HL-60/S4 treated with retinoic acid at 250 ng/mL for 4 days and 3 days (cell line): ENCODE results near the gene SHISAL2A.

ENCODE experiments used
- in situ Hi-C: fragments of 300-500 bp; cut with MboI; formaldehyde crosslinking; loops from 2 replicates; pipeline ENCODE4 v1.7.0; 2022; ENCODE audit warnings: low sequenced_read_pairs

The SHISAL2A gene

GRCh38 chr1:52658795-52659194, 25.8 kb downstream of the SHISAL2A start:
- in situ Hi-C loops: no loop called here

- in situ Hi-C loops: no loop called here
Observed at GRCh38 chr1:52659356-52659755, 26.4 kb downstream of the SHISAL2A start.

DNA sequence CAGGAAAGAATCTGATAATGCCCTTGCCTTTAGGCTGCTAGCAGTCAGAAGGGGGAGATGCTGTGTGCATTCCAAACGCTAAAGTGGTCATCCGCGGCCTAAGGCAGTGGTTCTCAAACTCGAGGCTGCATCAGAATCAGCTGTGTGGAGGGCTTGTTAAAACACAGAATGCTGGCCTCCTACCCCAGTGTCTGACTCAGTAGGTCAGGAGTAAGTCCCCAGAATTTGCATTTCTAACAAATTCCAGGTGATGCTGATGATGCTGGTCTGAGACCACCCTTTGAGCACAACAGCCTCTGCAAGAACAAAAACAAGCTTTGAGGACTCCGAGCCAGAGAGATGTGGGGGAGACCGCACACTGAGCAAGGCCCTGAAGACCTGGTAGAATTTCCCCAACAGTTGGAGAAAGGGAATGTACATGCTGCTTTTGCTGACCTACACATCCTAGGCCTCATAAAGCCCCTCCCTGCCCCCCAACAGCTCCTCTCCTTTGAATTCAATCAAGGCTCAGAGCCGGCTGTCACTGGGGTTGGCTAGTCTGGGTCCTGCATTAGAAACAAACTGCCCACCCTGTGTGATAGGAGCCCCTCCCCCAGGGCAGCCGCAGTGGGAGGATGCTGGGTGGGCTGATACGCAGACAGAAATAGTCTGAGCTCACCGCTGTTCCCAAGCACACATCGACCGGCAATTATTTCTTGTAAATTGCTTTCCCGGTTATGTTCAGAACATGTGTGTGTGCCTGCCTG, 27.1 kb downstream of the SHISAL2A start:
- in situ Hi-C loops: no loop called here

DNA sequence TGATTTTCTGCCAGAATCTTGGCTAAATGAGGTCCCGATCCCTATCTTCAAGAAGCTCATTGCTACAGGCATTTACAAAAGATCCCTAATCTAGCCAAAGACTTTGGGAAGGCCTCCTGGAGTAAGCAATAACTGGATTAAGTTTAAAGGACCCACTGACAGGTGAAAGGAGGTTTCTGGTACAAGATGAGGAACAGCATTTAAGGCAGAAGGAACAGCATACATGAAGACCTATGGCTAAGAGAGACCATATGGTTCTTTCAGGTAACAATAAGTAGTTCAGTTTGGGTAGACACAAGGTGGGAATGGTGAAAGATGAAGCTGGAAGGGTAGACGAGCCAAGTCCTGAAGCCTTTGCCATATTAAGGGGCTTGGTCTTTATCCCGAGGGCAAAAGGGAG, 27.8 kb downstream of the SHISAL2A start:
- in situ Hi-C loops: no loop called here

- in situ Hi-C loops: no loop called here
Observed at GRCh38 chr1:52662645-52663313, 29.8 kb downstream of the SHISAL2A start.

- in situ Hi-C loops: no loop called here
Observed at GRCh38 chr1:52663716-52664115, 30.7 kb downstream of the SHISAL2A start.

- in situ Hi-C loops: no loop called here
Observed at GRCh38 chr1:52665006-52665941, 32.3 kb downstream of the SHISAL2A start.

GRCh38 chr1:52667290-52667689, 34.3 kb downstream of the SHISAL2A start:
- in situ Hi-C loops: no loop called here

GRCh38 chr1:52667984-52668383, 35.0 kb downstream of the SHISAL2A start:
- in situ Hi-C loops: no loop called here

DNA sequence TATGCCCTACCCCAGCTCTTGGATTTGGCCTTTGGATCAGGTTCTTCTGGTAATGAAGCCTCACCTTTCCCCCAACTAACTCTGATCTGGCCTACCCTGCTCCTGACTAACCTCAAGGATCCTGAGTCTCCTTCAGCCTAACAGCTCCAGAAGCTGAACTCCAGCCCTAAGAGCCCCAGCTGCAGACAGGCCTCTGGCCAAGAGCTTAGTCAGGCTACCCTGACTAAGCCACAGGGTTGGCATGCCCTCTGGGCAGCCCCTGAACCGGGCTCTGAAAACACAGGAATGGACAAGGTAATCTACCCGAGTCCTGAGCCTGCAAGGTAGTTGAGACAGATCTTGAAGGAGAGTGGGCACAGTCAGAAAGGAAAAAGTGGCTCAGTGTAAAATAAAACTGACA, 35.7 kb downstream of the SHISAL2A start:
- in situ Hi-C loops: no loop called here

DNA sequence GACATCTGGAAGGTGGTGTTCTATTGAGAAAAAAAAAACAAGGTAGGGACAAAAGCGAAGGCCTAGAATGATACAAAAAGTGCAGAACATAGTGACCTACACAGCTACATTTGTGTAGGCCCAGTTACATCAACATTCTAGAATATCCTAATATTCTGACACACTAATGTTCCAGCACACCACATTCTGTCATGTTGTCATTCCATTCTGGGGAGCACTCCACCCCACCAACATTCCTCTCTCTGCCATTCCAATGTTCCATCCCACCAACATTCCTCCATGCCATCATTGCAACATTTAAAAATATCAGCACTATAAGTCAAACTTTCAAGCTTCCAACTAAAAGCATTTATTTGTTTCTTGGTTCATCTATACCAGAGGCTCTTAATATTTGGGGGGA, 36.7 kb downstream of the SHISAL2A start:
- in situ Hi-C loops: no loop called here

GRCh38 chr1:52670604-52671003, 37.6 kb downstream of the SHISAL2A start:
- in situ Hi-C loops: no loop called here

GRCh38 chr1:52672946-52673345, 40.0 kb downstream of the SHISAL2A start:
- in situ Hi-C loops: no loop called here

GRCh38 chr1:52673513-52673912, 40.5 kb downstream of the SHISAL2A start:
- in situ Hi-C loops: no loop called here

GRCh38 chr1:52674497-52675384, 41.8 kb downstream of the SHISAL2A start:
- in situ Hi-C loops: loop anchor here (25.0 kb wide), 1 partner anchor 562 kb away; no protein-coding TSS in a partner anchor

DNA sequence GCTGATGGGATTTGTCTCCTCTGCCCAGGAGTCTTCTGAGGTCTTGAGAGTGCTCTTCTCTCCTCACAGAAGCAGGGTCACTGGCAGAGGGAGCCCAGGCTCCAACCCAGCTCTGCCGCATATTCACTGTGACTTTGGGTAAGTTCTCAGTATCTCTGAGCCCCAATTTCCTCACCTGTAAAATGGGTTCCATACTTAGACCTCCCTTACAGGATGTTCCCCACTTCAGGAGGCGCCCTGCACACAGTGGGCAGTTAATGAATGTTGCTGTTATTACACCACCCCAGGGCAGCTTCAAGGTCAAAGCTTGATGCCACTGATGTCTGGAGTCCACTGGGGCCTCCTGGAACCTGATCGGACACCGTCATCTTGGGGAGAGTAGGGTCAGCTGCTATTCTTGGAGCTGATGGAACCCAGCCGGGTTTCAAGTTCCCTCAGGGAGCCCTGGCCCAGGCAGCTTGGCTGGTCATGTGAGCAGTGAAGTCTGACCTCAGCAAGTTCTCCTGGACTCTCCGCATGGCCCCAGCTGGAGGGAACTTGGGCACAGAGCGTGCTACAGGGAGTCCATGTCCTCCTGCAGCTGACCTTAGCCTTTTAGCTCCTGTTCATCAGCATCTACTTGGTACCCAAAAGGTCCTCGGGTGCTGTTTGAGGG, 43.4 kb downstream of the SHISAL2A start:
- in situ Hi-C loops: loop anchor here (25.0 kb wide), 1 partner anchor 564 kb away; no protein-coding TSS in a partner anchor

DNA sequence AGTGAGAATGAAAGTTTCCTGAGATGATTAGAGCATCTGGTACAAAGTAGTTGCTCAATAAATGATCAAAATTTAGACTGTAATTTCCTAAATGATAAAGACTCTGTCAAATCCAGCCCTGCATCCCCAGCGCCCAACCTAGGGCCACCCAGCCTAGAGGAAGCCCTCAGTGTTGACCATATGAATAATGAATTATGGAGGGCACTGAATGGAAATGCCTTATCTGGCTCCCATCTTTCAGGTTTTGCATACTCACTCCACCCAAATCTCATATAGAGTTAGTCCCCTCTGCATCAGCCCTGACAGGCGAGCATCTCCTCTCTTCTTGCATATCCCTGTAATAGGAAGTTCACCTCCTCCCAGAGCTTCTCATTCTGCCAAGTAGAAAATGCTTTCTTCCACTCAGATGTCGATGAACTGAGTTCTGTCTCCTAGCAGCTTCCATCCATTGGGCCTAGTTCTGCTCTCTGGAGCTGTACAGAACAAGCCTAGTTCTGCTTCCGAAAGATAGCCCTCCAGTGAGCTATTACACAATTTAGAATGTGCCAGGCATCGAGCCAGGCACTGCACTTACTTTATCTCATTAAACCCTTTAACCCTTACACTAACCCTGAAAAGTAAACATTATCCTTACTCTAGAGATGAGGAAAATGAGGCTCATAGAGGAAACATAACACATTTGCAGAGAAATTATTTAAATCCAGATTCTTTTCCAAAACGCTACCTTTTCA, 44.3 kb downstream of the SHISAL2A start:
- in situ Hi-C loops: loop anchor here (25.0 kb wide), 1 partner anchor 565 kb away; no protein-coding TSS in a partner anchor

GRCh38 chr1:52679048-52679447, 46.1 kb downstream of the SHISAL2A start:
- in situ Hi-C loops: loop anchor here (25.0 kb wide), 1 partner anchor 567 kb away; no protein-coding TSS in a partner anchor

DNA sequence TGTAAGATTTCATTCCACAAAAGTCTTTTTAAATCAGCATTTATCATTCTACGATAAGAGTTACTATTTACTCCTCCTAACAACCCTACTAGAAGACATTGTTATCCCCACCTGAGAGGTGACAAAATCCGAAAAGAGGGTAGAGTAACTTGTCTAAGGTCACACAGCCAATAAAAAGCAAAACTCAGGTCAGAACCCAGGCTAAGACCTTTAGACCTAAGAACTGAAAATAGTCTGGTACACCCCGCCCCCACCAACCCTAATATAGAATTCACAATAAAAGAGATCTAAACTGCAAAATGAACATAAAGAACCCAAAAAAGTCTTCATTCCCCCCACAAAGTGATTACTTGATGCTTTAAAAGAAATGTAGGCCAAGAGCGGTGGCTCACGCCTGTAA, 46.5 kb downstream of the SHISAL2A start:
- in situ Hi-C loops: loop anchor here (25.0 kb wide), 1 partner anchor 567 kb away; no protein-coding TSS in a partner anchor
